GM21723 (cell line): ENCODE results near the gene PPIF.

Experiments
- ATAC-seq: cut with Tn5 transposase; IDR thresholded peaks from one replicate; pipeline ENCODE4 v1.9.1; 2021; ENCODE audit warnings: mild to moderate bottlenecking, moderate library complexity; ENCODE audit not compliant: unreplicated experiment

The PPIF gene

DNA sequence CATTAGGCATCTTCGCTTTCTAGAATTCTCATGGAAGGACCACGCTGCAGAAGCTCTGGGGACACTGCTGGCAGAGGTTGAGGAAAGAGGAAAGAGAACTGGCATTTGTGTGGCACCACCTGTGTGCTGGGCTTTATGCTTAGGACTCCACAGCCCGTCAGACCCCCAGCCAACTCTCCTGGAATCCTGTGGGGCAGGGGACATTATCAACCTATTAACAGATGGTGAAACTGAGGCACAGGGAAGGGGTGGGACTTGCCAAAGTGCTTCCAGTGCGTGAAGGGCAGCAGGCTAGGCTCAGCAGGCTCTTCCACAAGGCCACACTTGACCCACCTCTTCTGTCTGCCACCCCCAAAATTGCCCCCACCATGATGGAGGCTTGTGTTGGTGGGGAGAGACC is 51.4 kb downstream of the PPIF start:
- ATAC-seq: no peak

DNA sequence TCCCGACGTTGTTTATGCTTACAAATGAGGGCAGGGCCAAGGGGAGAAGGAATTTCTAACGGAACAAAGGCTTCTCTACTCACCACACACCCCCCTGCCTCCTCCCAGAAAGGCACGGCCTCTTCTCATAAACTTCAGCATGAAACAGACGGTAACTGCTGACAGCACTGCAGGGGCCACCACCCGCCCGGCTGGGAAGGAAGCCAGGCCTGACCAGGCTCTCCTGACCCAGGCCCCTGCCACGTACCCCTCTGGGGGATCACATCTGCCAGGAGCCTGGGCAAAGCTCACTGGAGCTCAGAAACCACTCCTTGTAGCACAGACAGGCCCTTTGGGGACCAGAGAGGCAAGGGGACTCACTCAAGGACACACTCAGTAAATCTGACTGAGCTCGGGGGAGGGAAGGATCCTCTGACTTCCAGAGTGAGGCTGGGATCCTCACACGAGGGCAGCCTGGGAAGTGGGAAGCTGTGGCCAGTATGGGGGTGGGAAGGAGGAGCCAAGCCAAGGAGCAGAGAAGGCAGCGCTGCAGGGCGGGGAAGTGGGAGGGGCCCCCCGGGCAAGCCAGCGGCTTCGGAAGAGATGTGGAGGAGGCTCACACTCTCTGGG is 52.1 kb downstream of the PPIF start:
- ATAC-seq: no peak

DNA sequence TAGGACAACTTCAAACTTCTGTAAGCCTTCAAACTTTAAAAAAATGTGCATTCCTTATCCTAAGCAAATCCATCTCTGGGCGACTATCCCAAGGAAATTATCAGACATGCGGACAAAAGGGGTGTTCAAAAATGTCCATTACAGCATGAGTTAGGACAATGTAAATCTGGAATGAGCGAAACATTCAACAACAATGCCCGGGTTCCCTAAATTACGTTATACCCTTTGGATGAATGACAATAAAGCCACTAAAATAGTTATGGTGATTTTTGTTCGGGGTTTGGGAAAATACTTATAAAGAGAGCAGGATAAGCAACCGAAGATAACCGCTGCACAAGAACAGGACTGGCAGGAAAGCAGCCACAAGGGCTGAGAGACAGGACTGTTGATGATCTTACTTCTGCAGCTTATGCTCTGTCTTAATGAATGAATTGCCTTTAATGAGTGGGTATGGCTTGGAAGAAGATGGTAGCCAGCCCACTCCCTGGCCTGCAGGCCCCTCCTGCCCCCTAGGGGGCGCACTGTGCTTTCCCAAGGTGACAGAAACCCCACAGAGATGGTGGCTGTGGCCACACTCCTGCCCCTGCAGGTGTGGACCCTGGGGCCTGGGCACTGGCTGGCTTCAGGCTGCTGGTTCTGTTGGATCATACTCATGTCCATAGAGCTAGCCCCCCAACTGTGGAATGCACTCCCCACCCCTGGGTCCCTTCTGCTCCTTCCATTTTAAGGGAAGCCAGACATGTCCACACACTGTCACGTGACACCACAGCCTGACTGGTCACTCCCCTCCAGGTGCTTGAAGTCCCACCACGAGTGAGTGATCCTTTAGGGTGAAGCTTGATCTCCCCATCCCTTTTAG is 53.1 kb downstream of the PPIF start:
- ATAC-seq: peak; percentile 52

DNA sequence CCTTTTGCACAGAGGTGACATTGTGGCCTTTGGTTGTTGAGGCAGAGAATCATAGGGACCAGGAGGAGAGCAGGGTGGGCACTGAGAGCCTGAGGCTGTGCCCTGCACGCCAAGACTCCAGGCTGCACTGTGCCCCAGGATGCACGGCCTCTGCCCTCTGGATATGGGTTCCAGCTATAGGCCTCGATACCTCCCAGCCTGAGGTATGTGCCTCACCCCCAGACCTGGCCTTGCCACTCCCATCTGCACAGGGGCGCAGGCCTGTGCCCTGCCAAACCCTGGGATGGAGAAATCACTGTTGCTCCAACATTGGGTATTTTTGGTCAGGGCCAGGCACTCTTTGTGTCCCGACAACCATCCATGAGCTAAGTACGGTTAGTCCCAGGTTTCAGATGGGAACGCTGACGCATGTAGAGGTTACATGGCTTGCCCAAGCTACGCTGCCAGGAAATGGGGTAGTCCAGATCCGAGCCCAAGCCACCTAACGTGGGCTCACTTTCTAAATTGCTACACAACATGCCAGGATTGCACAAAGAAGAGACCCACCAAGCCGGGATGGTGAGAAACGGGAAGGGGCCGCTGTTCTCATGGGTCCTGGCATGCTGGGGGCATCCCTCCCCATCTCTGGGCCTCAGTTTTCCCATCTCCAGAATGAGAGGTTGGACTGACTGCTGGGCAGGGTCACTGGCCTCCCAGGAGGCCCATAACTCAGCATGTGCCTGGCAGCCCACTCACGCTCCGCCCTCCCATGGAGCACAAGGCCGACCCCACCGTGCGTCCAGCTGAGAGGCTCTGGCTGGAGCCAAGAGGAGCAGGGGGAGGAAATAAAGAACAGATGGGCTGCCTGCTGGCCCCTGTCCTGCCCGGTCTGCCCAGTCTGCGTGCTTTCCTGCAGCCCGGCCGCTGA is 54.0 kb downstream of the PPIF start:
- ATAC-seq: no peak

DNA sequence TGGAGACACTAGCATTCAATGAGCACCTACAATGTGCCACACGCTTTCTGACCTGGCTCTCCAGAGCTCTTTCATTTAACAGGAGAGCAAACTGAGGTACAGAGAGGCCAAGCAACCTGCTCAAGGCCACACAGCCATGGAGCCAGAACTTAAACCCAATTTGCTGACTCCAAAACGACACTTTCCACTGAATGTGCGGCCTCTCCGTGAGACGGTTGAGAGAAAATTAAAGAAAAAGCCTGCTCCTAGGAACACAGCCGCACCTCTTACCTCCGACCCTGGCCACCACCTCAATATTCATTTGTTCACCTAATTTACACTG is 55.3 kb downstream of the PPIF start:
- ATAC-seq: no peak

DNA sequence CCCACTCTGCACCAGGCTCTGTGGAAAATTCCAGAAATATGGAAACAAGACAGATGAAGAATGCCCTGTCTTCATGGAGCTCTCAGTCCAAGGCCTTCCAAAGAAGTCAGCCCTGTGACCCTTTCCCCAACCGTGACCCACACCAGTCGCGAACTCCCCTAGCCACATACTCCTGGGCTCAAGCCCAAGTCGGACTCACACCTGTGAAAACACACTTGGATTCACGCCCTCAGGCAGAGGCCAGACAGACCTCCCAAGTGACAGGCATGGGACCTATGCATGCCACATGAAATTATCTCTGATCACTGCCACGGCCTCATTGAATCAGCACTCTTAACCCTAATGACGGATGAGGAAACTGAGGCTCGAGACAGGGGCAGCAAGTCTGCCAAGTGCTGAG is 55.7 kb downstream of the PPIF start:
- no peak for ATAC-seq

DNA sequence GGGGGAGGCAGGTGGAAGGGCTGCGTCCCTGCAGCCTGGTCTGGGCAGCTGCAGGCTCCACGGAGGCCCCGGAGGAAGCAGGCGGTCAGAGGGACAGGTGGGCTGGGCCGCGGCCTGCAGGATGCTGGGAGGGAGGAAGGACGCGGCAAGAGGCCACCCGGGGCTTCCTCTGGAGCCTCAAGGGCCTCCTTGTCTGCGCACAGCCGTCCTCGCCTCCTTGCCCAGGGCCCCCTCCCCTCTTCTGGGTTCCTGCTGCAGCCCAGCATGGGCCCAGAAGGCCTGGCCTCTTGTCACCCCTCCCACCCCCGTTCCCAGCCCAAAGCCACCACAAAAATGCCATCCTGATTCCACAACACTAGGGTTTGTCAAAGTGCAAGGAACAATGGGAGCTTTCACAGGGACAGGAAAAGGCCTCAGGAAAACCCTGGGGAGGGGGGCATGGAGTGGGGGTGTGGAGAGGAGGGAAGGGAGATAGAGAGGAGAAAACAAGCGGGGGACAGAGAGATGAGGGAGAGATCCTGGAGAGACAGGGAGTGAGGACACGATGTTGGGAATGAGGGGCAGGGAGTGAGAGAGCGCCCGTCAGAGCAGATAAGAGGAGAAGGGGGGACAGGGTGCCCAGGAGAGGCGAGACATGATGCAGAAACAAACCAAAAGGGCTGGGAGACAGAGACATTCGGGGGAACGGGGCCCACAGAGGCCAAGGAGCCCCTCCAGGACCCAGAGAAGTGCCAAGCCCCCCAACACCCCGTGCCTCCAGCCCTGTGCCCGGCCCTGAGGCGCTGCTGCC is 56.4 kb downstream of the PPIF start:
- no peak for ATAC-seq

DNA sequence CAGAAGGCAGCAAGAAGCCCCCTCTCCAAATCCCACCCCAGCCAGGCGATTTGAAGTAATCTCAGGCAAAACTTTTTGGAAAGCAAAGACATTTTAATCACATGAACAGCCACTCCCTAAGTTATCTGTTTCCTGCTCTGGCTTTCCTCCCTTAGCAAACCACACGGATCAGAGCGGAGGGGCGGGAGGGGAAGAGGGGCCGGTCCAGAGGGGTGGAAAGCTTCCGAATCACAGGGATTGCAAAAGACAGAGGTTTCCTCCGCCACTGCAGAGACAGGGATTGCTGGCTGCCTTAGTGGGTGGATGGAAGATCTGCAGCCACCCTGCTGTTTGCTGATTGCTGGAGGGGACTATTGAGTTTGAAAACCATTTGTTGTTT is 57.0 kb downstream of the PPIF start:
- no peak for ATAC-seq

DNA sequence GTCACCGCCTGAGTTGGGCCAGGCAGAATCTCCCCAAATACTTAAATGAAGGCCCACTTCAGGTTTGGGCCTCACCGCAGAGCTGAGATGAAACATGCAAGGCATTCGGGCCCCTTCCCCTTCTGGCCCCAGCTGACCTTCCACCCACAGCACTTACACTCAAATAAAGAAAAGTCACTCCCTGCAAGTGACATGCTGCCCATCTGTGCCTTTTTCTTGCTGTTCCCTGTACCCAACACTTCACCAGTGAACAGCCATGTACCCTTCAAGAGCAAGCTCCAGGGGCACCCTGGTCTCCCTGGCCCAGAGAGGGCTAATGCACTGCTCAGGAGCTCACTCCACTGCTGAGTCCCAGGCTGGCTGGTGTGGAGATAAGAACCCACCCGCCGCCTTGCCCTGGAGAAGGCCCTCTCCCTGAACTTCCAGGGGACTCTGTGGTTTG is 57.4 kb downstream of the PPIF start:
- ATAC-seq: no peak
